Activated T-helper 2 cell treated with anti-CD3 and anti-CD28 coated beads, Interferon-gamma antibody, Interleukin-2, Interleukin-4, amounts not matched to agents 10 μg/mL and 5 μg/mL and 100 μg/mL, durations not matched to agents 14 hours and 24 hours and 36 hours (primary cell): ENCODE data around the gene PLA2G3. TPM values are rescaled to one million over a fixed set of nuclear protein-coding genes. Genes with fewer than 3 reads are reported as not detected.
"Not testable (repeated sequence)": the region's sequence is repeated elsewhere in the genome, so short reads cannot be mapped to it uniquely, and the experiment has no call there.

Source experiments
- DNase-seq: peaks from one replicate; pipeline ENCODE4 v3.0.0; 2021; ENCODE audit warnings: low spot score
- H3K27ac Mint-ChIP-seq: one replicate; pipeline ENCODE4 v1.8.0; 2021; ENCODE audit warnings: mixed read lengths
- H3K27me3 Mint-ChIP-seq: one replicate; pipeline ENCODE4 v1.8.0; 2021; ENCODE audit warnings: low read depth, mixed read lengths
- H3K36me3 Mint-ChIP-seq: one replicate; pipeline ENCODE4 v1.8.0; 2021; ENCODE audit warnings: low read depth, mixed read lengths
- H3K4me1 Mint-ChIP-seq: one replicate; pipeline ENCODE4 v1.8.0; 2021; ENCODE audit warnings: low read depth, mixed read lengths
- H3K4me3 Mint-ChIP-seq: one replicate; pipeline ENCODE4 v1.8.0; 2021; ENCODE audit warnings: low read depth, mild to moderate bottlenecking, moderate library complexity, mixed read lengths
- H3K9me3 Mint-ChIP-seq: one replicate; pipeline ENCODE4 v1.8.0; 2021; ENCODE audit warnings: mixed read lengths
- intact Hi-C: fragments of 100-400 bp; cut with micrococcal nuclease; formaldehyde crosslinking; loops from one replicate; pipeline ENCODE4 v1.15.1; 2023
- total RNA-seq: library from RNA; stranded (reverse); gene quantifications from 2 replicates; pipeline ENCODE4 v1.2.3, GENCODE V29; 2022

The PLA2G3 gene
- total RNA-seq, 1 donor from 2014 or later = not detected

- no peak overlapping the region for H3K4me3 Mint-ChIP-seq
- DNase-seq = no peak
- intact Hi-C loops = no loop called here
- no peak overlapping the region for H3K27ac Mint-ChIP-seq
- no peaks in the 10 kb centered on the region for H3K27me3 Mint-ChIP-seq
- H3K36me3 Mint-ChIP-seq = no peaks in the 10 kb centered on the region
- H3K4me1 Mint-ChIP-seq = no peaks in the 10 kb centered on the region
- no peaks in the 10 kb centered on the region for H3K9me3 Mint-ChIP-seq
These were observed 22.1 kb downstream of the PLA2G3 start for GRCh38 chr22:31118046-31118820.

- intact Hi-C loops, DNase-seq, H3K36me3 Mint-ChIP-seq, H3K27me3 Mint-ChIP-seq, H3K4me3 Mint-ChIP-seq, H3K9me3 Mint-ChIP-seq, H3K27ac Mint-ChIP-seq, H3K4me1 Mint-ChIP-seq: not testable (repeated sequence)
These were observed 27.7 kb downstream of the PLA2G3 start for GRCh38 chr22:31112547-31113091.

DNA sequence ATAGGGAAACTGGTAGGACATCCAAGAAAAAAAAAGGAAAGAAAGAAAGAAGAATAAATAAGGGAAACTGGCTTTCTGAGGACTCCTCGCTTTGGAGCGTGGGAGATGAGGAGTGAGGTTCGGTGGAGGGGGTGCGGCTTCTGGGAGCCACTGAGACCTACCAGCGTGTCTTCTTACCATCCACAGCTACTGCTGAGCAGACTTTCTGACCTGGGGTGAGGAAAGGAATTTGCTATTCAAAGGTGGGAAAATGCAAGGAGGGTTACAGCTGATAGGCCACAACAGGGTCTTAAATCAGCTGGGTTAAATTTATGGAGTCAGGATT lies 32.5 kb downstream of the PLA2G3 start:
- DNase-seq = no peak
- no peaks in the 10 kb centered on the region for H3K36me3 Mint-ChIP-seq
- intact Hi-C loops = loop anchor here (1.0 to 5.0 kb wide), 2 partner anchors 179 to 205 kb away; no protein-coding TSS in a partner anchor
- H3K27ac Mint-ChIP-seq = peak overlapping the region; percentile 8
- no peaks in the 10 kb centered on the region for H3K9me3 Mint-ChIP-seq
- peaks cover 3% of the 10 kb centered on the region for H3K27me3 Mint-ChIP-seq
- H3K4me1 Mint-ChIP-seq = peaks cover 10% of the 10 kb centered on the region
- H3K4me3 Mint-ChIP-seq = peak overlapping the region; percentile 85

DNA sequence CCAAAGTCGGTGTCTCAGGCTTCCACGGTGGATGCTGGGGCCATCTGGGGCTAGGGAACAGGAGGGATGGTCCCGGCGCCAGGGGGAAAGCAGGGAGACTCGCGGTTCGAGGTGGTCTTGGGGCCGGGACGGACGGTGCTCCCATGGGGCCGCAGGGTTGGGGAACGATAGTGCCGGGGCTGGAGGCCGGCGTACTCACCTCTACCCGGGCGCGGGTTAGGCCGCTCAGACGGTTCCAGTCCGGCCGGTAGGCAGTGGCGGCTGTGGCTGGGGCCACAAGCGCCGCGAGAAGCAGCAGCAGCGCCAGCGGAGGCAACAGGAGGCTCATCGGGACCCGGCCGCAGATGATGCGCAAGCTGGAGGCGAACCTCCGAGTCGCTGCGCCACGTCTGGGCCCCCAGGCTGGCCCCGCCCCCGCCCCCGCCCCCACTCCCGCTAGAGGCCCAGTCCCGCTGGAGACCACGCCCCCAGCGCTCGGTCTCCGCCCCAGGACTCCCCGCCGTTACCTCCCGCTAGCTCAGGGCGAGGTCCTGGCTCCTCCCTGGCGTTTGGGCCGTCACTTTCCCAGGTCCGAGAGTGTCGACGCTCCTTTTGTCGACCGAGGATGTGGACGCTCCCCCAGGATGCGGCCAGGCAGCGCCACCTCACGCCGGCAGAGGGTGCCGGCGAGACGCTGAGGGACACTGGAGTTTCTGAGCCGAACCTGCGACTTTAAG lies 33.0 kb downstream of the PLA2G3 start, which contains the start of gene SELENOM:
Gene SELENOM, minus strand, starts transcription at position 391 of the 716 bp plus-strand sequence. Its CDS starts 63 bp downstream, at position 328.
- Mint-ChIP-seq H3K4me3 (peak within 1 kb of the TSS; percentile 85), H3K36me3 (no peaks in the 10 kb centered on the region), H3K4me1 (peaks cover 10% of the 10 kb centered on the region), H3K27ac (peak within 1 kb of the TSS; percentile 19), H3K9me3 (no peaks in the 10 kb centered on the region), H3K27me3 (peaks cover 3% of the 10 kb centered on the region)
- intact Hi-C loops = loop anchor here (1.0 to 5.0 kb wide), 2 partner anchors 180 to 206 kb away; no protein-coding TSS in a partner anchor
- DNase-seq = peak; percentile 83

DNA sequence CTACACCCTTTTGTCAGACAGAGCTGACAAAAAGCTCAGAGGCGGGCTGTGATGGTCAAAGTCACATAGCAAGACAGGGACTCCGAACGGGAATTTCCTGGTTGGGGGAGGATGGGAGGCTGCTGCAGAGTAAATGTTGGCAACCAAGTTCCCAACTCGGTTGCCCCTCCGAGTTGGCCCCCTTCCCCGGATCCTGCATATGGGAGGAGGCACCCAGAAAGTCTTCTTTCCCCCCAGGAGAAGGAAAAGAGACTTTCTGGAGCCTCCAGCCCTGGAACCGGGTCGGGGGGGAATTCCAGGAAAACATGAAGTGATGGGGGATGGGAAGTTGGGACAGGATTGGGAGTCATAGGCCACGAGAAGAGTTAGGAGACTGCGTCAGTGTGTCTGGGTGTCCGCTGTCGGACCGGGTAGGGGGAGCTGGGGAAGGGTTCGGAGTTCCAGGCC lies 33.6 kb downstream of the PLA2G3 start:
- Mint-ChIP-seq H3K27ac (peak overlapping the region; percentile 19), H3K36me3 (no peaks in the 10 kb centered on the region), H3K9me3 (no peaks in the 10 kb centered on the region), H3K27me3 (peaks cover 3% of the 10 kb centered on the region), H3K4me1 (peaks cover 10% of the 10 kb centered on the region), H3K4me3 (peak overlapping the region; percentile 76)
- intact Hi-C loops = loop anchor here (1.0 to 5.0 kb wide), 2 partner anchors 181 to 207 kb away; no protein-coding TSS in a partner anchor
- DNase-seq = no peak

DNA sequence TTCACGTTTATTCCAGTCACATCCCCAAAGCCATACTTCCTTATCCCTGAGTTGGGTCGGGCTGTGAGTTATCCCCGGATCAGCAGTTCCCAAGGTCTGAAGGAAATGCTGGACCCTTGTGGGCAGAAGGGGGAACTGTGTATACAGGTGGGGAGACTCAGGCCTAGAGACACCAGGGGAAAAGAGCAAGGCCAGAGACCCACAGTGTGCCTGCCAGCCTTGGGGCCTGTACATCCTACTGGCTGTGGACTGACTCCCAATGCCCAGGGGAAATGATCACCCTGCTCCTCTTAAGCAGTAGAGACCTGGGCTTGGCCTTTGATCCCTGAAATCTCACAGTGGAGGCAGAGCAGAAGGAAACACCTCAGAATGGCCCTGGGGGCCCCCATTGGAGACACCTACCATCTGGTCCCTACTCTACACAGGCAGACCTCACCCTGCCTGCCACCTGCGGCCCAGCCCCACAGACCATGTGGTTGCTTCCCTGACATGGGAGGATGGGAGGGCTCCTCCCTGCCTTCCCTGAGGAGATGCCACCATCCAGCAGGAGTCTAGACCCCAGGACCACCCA lies 34.2 kb downstream of the PLA2G3 start:
- no peak for DNase-seq
- Mint-ChIP-seq H3K4me3 (peak overlapping the region; percentile 67), H3K36me3 (peaks cover 2% of the 10 kb centered on the region), H3K27me3 (peaks cover 3% of the 10 kb centered on the region), H3K9me3 (no peaks in the 10 kb centered on the region), H3K4me1 (peaks cover 10% of the 10 kb centered on the region), H3K27ac (no peak overlapping the region)
- intact Hi-C loops = loop anchor here (5.0 kb wide), 1 partner anchor 181 kb away; no protein-coding TSS in a partner anchor

DNA sequence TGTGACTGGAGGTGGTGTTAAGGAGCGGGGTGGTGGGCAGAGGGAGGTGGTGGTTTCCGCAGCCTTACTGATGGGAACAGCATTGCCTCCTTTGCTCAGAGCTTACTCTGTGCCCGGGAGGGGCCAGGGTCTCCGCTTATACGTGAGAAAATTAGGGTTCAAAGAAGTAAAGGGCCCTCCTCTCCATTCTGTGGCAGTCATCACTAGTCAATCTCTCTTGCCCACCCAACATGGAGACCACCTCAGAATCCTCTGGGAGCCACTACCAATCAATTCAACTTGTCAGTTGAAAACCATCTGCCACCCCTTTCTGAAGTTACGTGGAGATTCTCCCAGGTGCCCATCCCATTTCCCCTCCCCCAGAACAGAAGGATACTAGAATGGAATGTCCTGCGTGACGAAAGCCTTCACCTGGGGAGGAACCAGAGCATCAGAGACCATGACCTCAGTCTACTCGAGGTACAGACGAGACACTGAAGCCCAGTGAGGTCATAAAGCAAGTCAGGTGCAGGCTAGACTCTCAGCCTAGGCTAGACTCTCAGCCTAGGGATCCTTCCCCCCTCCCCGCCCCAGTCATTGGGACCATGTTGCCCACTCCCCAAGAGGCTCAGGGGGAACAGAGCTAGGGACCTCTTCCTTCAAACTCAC lies 34.9 kb downstream of the PLA2G3 start:
- H3K27ac Mint-ChIP-seq = no peak overlapping the region
- H3K27me3 Mint-ChIP-seq = peaks cover 3% of the 10 kb centered on the region
- no peak overlapping the region for H3K4me3 Mint-ChIP-seq
- no peaks in the 10 kb centered on the region for H3K9me3 Mint-ChIP-seq
- intact Hi-C loops = loop anchor here (5.0 kb wide), 1 partner anchor 182 kb away; no protein-coding TSS in a partner anchor
- H3K4me1 Mint-ChIP-seq = peaks cover 10% of the 10 kb centered on the region
- DNase-seq = no peak
- H3K36me3 Mint-ChIP-seq = peaks cover 3% of the 10 kb centered on the region

DNA sequence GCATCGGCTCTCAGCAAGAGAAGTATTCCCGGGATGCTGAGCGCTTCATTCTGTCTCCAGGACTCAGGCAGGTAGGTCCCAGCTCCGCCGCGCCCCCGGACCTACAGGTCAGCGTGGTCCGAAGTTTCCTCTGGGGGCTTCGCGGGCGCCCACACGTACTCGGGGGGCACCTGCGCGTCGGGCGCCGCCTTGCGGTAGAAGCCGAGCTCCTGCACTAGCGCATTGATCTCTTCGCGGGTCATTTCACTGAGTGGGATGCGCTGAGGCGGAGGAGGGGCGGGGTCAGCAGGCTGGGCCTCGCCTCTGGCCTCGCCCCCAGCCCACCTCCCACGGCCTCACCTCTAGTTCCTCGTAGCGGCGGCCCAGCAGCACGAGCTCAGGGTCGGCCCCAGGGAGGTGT lies 35.4 kb downstream of the PLA2G3 start:
- no peak overlapping the region for H3K27ac Mint-ChIP-seq
- H3K27me3 Mint-ChIP-seq = peaks cover 3% of the 10 kb centered on the region
- intact Hi-C loops = loop anchor here (5.0 kb wide), 1 partner anchor 182 kb away; no protein-coding TSS in a partner anchor
- DNase-seq = no peak
- peaks cover 3% of the 10 kb centered on the region for H3K36me3 Mint-ChIP-seq
- H3K4me1 Mint-ChIP-seq = peaks cover 10% of the 10 kb centered on the region
- no peaks in the 10 kb centered on the region for H3K9me3 Mint-ChIP-seq
- no peak overlapping the region for H3K4me3 Mint-ChIP-seq

GRCh38 chr22:31103899-31104694 lies 36.2 kb downstream of the PLA2G3 start:
- H3K27ac Mint-ChIP-seq = no peak overlapping the region
- intact Hi-C loops = no loop called here

DNA sequence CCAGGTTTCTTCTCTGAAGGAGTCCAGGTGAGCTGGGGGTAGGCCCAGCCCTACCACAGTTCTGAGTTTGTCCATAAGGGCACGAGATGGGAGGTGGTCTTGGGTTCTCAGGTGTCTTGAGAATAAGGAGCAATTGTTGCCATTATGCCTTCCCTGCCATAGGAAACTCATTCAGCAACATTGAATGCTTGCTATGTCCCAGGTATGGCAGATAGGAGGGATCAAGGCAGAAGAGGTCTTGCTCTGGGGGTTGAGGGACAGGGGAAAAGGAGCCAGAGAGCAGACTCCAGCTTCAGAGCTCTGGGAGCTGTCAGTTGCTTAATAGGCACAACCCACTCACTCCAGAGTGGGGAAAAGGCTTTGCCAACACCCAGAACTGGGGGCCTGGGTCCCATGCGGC lies 37.2 kb downstream of the PLA2G3 start:
- intact Hi-C loops = no loop called here
- peaks cover 10% of the 10 kb centered on the region for H3K4me1 Mint-ChIP-seq
- DNase-seq = no peak
- H3K9me3 Mint-ChIP-seq = no peaks in the 10 kb centered on the region
- no peak overlapping the region for H3K27ac Mint-ChIP-seq
- H3K27me3 Mint-ChIP-seq = peaks cover 3% of the 10 kb centered on the region
- peaks cover 6% of the 10 kb centered on the region for H3K36me3 Mint-ChIP-seq
- H3K4me3 Mint-ChIP-seq = no peak overlapping the region

More at GRCh38 chr22:31103899-31104694, 36.2 kb downstream of the PLA2G3 start:
- H3K4me1 Mint-ChIP-seq = peaks cover 10% of the 10 kb centered on the region
- no peak overlapping the region for H3K4me3 Mint-ChIP-seq
- H3K9me3 Mint-ChIP-seq = no peaks in the 10 kb centered on the region
- peaks cover 3% of the 10 kb centered on the region for H3K36me3 Mint-ChIP-seq
- H3K27me3 Mint-ChIP-seq = peaks cover 3% of the 10 kb centered on the region
- no peak for DNase-seq

DNA sequence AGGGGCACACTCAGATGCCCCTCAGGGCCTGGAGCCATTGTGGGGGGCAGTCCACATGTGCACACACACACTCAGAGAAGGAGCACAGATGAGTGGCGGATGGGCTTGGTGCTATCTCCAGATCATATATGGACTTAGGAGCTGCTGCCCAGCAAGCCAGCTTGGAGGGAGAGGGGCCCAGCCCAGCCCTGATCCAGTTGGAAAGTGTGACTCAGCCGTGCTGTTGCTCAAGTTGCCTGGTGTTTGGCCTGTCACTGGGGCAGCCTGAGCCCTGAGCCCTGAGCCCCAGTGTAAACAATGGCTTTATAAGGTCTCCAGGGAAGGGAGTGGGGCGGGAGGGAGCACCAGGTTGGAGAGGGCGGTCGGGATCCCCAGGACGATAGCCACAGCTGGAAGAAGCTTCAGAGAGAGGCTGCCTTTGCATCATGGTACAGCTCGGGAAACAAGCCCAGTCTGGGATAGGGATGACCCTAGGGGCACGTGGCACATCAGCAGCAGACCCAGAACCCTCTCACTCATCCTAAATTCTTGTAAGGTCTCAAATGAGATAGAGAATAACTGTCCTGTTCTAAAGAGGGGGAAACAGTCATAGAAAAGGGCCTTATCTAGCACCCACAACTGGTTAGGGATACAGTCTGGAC lies 37.7 kb downstream of the PLA2G3 start:
- Mint-ChIP-seq H3K27ac (no peak overlapping the region), H3K4me3 (no peak overlapping the region), H3K4me1 (peaks cover 7% of the 10 kb centered on the region), H3K27me3 (peaks cover under 1% of the 10 kb centered on the region), H3K9me3 (no peaks in the 10 kb centered on the region), H3K36me3 (peaks cover 6% of the 10 kb centered on the region)
- intact Hi-C loops = no loop called here
- no peak for DNase-seq
